K562 (cell line): Measurements from ENCODE around the gene TMEM69. TPM values are rescaled to one million over a fixed set of nuclear protein-coding genes. Genes with fewer than 3 reads are reported as not detected.

ENCODE experiments used
- CBX5 ChIP-seq: IDR thresholded peaks from 2 replicates; pipeline ENCODE4 v1.6.1; 2014; ENCODE audit warnings: low read depth, borderline replicate concordance
- CHAMP1 ChIP-seq: fragments of 450-650 bp; IDR thresholded peaks from 2 replicates; pipeline ENCODE4 v1.6.1; 2016; ENCODE audit warnings: mild to moderate bottlenecking
- CREBBP ChIP-seq: IDR thresholded peaks from one replicate; pipeline ENCODE4 v1.6.1; 2012; ENCODE audit warnings: low read depth, mild to moderate bottlenecking, control low read depth, inconsistent platforms, low read length
- CTBP1 ChIP-seq: fragments of 450-650 bp; IDR thresholded peaks from 2 replicates; pipeline ENCODE4 v1.6.1; 2016; ENCODE audit warnings: borderline replicate concordance
- ELF2 ChIP-seq: fragments of 250-450 bp; sonication (Bioruptor Pico); IDR thresholded peaks from 2 replicates; pipeline ENCODE4 v1.5.0; 2021; ENCODE audit warnings: mild to moderate bottlenecking
- ELK1 ChIP-seq: sonication (generic); formaldehyde crosslinking; IDR thresholded peaks from 2 replicates; pipeline ENCODE4 v1.8.1; 2022; ENCODE audit warnings: missing genetic modification reagents
- ETV5 ChIP-seq: sonication (generic); formaldehyde crosslinking; IDR thresholded peaks from 2 replicates; pipeline ENCODE4 v1.4.0; 2020; ENCODE audit warnings: low read depth, mild to moderate bottlenecking, missing genetic modification reagents
- FOXA1 ChIP-seq: fragments of 450-650 bp; IDR thresholded peaks from 2 replicates; pipeline ENCODE4 v1.6.1; 2016; ENCODE audit warnings: mild to moderate bottlenecking, borderline replicate concordance
- GATA2 ChIP-seq: sonication (generic); formaldehyde crosslinking; IDR thresholded peaks from 2 replicates; pipeline ENCODE4 v1.4.0; 2020; ENCODE audit warnings: mild to moderate bottlenecking, missing genetic modification reagents
- GATAD2B ChIP-seq: fragments of 450-650 bp; IDR thresholded peaks from 2 replicates; pipeline ENCODE4 v1.6.1; 2017; ENCODE audit warnings: mild to moderate bottlenecking, borderline replicate concordance
- HNRNPLL ChIP-seq: fragments of 200-400 bp; formaldehyde crosslinking; IDR thresholded peaks from 2 replicates; pipeline ENCODE4 v1.6.1; 2017; ENCODE audit warnings: low read length, low read depth, mild to moderate bottlenecking; ENCODE audit not compliant: poor library complexity, severe bottlenecking
- MBD2 ChIP-seq: sonication (generic); IDR thresholded peaks from 2 replicates; pipeline ENCODE4 v1.6.1; 2016; ENCODE audit warnings: low read depth, borderline replicate concordance
- MTA2 ChIP-seq: fragments of 450-650 bp; IDR thresholded peaks from 2 replicates; pipeline ENCODE4 v1.6.1; 2016; ENCODE audit warnings: low read depth
- NFE2 ChIP-seq: IDR thresholded peaks from 2 replicates; pipeline ENCODE4 v1.6.1; 2014; ENCODE audit warnings: antibody characterized with exemption, low read depth
- POU5F1 ChIP-seq: fragments of 150-350 bp; IDR thresholded peaks from 2 replicates; pipeline ENCODE4 v1.6.1; 2014; ENCODE audit warnings: borderline replicate concordance, low read length, low read depth, mild to moderate bottlenecking; ENCODE audit not compliant: partially characterized antibody
- SAP30 ChIP-seq: fragments of 200-600 bp; sonication (generic); IDR thresholded peaks from 2 replicates; pipeline ENCODE4 v1.6.1; 2012; ENCODE audit warnings: borderline replicate concordance, low read depth, mild to moderate bottlenecking, moderate library complexity, low read length, control low read depth, inconsistent platforms; ENCODE audit not compliant: insufficient read depth, poor library complexity, severe bottlenecking
- SMAD3 ChIP-seq: fragments of 450-650 bp; formaldehyde crosslinking; conservative IDR thresholded peaks from 2 replicates; pipeline ENCODE4 v1.4.0; 2020; ENCODE audit warnings: mild to moderate bottlenecking
- SP2 ChIP-seq: IDR thresholded peaks from 2 replicates; pipeline ENCODE4 v1.6.1; 2011; ENCODE audit warnings: mild to moderate bottlenecking, low read depth, low read length, moderate library complexity; ENCODE audit not compliant: poor library complexity, severe bottlenecking; ENCODE audit errors: extremely low read depth
- ZBED1 ChIP-seq: IDR thresholded peaks from 2 replicates; pipeline ENCODE4 v1.6.1; 2014
- ZFP1 ChIP-seq: fragments of 450-650 bp; formaldehyde crosslinking; IDR thresholded peaks from 2 replicates; pipeline ENCODE4 v1.4.0; 2020; ENCODE audit warnings: mild to moderate bottlenecking, mixed read lengths
- ZNF277 ChIP-seq: fragments of 250-450 bp; sonication (Bioruptor Pico); IDR thresholded peaks from 2 replicates; pipeline ENCODE4 v1.8.0; 2022; ENCODE audit warnings: inconsistent platforms, mild to moderate bottlenecking, moderate library complexity, borderline replicate concordance
- ZNF512 ChIP-seq: IDR thresholded peaks from 2 replicates; pipeline ENCODE4 v1.6.1; 2016; ENCODE audit warnings: missing genetic modification characterization, missing compliant biosample characterization
- ZNF551 ChIP-seq: fragments of 250-450 bp; sonication (Bioruptor Pico); IDR thresholded peaks from 2 replicates; pipeline ENCODE4 v1.5.0; 2021; ENCODE audit warnings: mild to moderate bottlenecking, moderate library complexity
- polyA plus RNA-seq, 8 experiments: library from polyadenylated mRNA; depleted of rRNA in 4 of 8; stranded (reverse) in 5 of 8; unstranded in 3 of 8; fragments of >200 nt; fragmentation: Nextera tagmentation in 2 of 8; fragmentation: Illumina TruSeq in 1 of 8; extraction: Ambion mirVana in 2 of 8; extraction: Trizol in 1 of 8; gene quantifications; 2 replicates each; pipeline versions ENCODE4 v1.2.1 to v1.2.3, GENCODE V29; 2011 to 2014; ENCODE audit warnings: inconsistent platforms in 1 of 8, missing spikeins in 1 of 8
- total RNA-seq, 7 experiments: library from RNA; depleted of rRNA in 6 of 7; stranded (reverse); fragments of >200 nt in 6 of 7; fragmentation: Illumina TruSeq in 2 of 7; extraction: Trizol in 2 of 7; gene quantifications; 2 replicates each; pipeline versions ENCODE4 v1.2.1 to v1.2.3, GENCODE V29; 2011 to 2021; ENCODE audit warnings: low replicate concordance in 1 of 7

Gene TMEM69
- total and polyA plus RNA-seq, 9 of the 15 experiments (the other 6 are each of a cell fraction or from before 2014, with no cell fraction given) = 47.3 to 248 (median 103) TPM

DNA sequence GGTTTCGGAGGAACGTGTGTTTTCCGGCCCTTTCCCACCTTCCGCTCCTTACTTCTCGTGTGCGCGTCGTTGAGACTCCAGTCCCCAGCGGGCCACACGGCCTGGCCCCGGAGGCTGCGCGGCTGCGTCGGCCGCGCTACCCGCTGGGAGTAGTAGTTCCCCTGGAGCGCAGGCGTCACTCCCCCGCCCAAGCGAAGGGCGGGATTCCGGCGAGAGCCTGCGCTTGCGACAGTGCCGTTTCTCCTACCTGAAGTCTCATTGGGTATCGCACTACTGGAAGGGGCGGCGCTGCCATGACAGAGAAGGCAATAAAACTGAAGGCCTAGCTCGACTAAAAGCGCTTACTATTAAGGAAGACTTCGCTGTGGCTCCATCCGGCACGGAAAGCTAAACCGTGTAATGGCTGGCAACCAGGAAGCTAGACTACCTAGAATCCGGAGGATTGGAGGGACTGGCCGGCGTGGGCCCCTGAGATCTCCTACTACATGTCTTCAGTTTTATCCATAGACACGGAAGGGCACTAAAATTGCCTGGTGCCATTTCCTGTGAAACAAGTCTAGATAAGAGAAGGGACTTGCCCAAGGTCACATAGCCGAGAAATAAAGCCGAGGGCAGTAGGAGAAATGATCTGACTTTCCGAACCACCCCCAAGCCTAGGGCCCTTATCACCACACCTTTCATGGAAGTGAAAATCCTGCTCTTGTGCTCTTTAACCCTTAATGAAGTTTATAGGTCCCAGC is 797 bp upstream of the TMEM69 start (continued):
- peak; percentile 97 for TF ChIP-seq HNRNPLL
- TF ChIP-seq ETV5 (CRISPR knock-in tag) = peak; percentile 46; the same call in 1 of the 2 replicates
- peak; percentile 65 for TF ChIP-seq POU5F1
- TF ChIP-seq SP2 = no peak
- no peak for TF ChIP-seq FOXA1
- TF ChIP-seq SAP30 = peak; percentile 17
- TF ChIP-seq CREBBP = no peak
- no peak for TF ChIP-seq CBX5
- no peak for TF ChIP-seq ZNF277 (CRISPR knock-in tag)
- no peak for TF ChIP-seq ZFP1
- no peak; the same call in 1 of the 2 replicates for TF ChIP-seq CHAMP1
- peak; percentile 56 for TF ChIP-seq GATA2 (CRISPR knock-in tag)
- TF ChIP-seq ZNF512 (tag) = no peak
- TF ChIP-seq MBD2 = peak; percentile 84
- TF ChIP-seq NFE2 = peak; percentile 16; the same call in 1 of the 2 replicates
- TF ChIP-seq ZBED1 = no peak
- TF ChIP-seq CTBP1 = no peak; the same call in 1 of the 2 replicates
- peak; percentile 76; the same call in 1 of the 2 replicates for TF ChIP-seq ELF2 (CRISPR knock-in tag)
- TF ChIP-seq MTA2 = no peak
- no peak for TF ChIP-seq GATAD2B
- peak; percentile 51; the same call in 1 of the 2 replicates for TF ChIP-seq SMAD3
- no peak for TF ChIP-seq ELK1 (CRISPR knock-in tag)
- TF ChIP-seq ZNF551 (CRISPR knock-in tag) = no peak
